Measurements from ENCODE around the gene CALN1.

CALN1 gene

DNA sequence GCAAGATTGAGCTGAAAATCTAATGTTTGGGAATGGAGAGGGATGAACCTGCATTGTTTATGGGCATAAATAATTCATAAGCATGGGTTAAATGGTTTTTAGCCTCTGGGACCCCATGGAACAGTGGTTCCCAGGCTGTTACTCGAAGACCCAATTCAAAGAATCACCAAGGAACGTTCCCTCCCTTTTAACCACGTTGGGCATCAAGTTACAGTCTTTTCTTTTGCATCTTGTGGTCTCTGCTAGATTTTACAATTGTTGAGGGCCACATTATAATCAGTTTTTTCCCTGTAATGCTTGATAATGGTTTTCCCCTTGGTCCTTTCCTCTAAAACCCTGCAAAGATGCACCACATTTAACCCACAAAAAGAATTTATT, 2.5 kb downstream of the CALN1 start:
- Histone ChIP-seq H3K4me3 (replicated peaks; ENCODE audit: low read depth, low read length) (no peak overlapping the region), H3K27me3 (replicated peaks; ENCODE audit: control insufficient read depth, insufficient read depth, low read length) (no peaks in the 10 kb centered on the region)
- TF ChIP-seq, protein P1, sequence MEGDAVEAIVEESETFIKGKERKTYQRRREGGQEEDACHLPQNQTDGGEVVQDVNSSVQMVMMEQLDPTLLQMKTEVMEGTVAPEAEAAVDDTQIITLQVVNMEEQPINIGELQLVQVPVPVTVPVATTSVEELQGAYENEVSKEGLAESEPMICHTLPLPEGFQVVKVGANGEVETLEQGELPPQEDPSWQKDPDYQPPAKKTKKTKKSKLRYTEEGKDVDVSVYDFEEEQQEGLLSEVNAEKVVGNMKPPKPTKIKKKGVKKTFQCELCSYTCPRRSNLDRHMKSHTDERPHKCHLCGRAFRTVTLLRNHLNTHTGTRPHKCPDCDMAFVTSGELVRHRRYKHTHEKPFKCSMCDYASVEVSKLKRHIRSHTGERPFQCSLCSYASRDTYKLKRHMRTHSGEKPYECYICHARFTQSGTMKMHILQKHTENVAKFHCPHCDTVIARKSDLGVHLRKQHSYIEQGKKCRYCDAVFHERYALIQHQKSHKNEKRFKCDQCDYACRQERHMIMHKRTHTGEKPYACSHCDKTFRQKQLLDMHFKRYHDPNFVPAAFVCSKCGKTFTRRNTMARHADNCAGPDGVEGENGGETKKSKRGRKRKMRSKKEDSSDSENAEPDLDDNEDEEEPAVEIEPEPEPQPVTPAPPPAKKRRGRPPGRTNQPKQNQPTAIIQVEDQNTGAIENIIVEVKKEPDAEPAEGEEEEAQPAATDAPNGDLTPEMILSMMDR (IDR thresholded peaks at IDR 0.05; ENCODE audit: insufficient read depth, low read length, poor library complexity, severe bottlenecking), result no peak

DNA sequence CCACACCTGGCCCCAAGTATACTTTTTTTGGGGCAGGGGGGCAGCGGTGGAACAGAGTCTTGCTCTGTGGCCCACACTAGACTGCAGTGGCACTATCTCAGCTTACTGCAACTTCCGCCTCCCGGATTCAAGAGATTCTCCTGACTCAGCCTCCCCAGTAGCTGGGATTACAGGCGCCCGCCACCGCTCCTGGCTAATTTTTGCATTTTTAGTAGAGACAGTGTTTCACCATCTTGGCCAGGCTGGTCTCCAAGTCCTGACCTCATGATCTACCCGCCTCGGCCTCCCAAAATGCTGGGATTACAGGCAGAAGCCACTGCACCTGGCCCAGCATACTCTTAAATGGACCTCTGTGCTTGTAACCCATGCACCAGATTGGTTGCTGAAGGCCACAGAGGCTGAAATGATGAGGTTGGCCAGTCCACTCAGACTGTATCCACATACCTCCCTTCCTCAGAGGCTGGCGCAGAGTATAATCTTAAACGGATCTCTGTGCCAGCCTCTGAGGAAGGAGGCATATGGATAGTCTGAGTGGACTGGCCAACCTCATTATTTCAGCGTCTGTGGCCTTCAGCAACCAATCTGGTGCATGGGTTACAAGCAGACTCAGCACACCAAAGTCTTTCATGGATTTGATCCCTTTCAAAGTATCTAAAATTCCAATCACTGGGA, 3.0 kb downstream of the CALN1 start:
- DNase-seq (ENCODE audit: extremely low read depth, insufficient read length), result no peak
- TF ChIP-seq, protein P1 (IDR thresholded peaks at IDR 0.05; ENCODE audit: insufficient read depth, low read length, poor library complexity, severe bottlenecking), result no peak
- Histone ChIP-seq H3K36me3 (ENCODE audit: control insufficient read depth, insufficient read depth, low read length) (no peaks in the 10 kb centered on the region), H3K27me3 (replicated peaks; ENCODE audit: control insufficient read depth, insufficient read depth, low read length) (no peaks in the 10 kb centered on the region), H3K4me3 (replicated peaks; ENCODE audit: low read depth, low read length) (no peak overlapping the region)

More for the DNA sequence above, 2.5 kb downstream of the CALN1 start:
- no peaks in the 10 kb centered on the region for H3K36me3 ChIP-seq (ENCODE audit: control insufficient read depth, insufficient read depth, low read length)
- no peak for DNase-seq (ENCODE audit: extremely low read depth, insufficient read length)

DNA sequence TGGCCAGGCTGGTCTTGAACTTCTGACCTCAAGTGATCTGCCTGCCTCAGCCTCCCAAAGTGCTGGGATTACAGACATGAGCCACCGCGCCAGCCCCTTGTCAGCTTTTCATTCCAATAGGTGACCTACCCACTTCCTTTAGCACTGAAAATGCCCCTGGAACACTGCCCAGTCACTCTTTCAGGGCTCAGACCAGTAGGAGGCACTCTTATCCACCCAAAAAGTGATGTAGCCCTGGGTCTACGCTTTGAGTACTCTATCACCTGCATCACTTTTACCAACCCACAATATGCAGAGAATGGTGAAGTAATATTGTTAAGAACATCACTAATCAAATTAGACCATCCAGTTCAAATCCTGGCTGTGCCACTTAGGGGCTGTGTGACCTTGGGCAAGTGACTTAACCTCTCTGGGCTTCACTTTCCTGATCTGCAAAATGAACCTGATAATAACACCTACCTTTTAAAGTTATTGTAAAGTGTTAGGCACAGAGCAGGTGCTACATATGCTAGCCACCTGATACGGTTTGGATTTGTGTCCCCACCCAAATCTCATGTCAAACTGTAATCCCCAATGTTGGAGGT, 5.2 kb downstream of the CALN1 start:
- H3K27me3 ChIP-seq (replicated peaks; ENCODE audit: control insufficient read depth, insufficient read depth, low read length), result no peaks in the 10 kb centered on the region
- no peak overlapping the region for H3K4me3 ChIP-seq (replicated peaks; ENCODE audit: low read depth, low read length)
- no peaks in the 10 kb centered on the region for H3K36me3 ChIP-seq (ENCODE audit: control insufficient read depth, insufficient read depth, low read length)
- TF ChIP-seq, protein P1 (IDR thresholded peaks at IDR 0.05; ENCODE audit: insufficient read depth, low read length, poor library complexity, severe bottlenecking), result peak; percentile 21
- no peak for DNase-seq (ENCODE audit: extremely low read depth, insufficient read length)

DNA sequence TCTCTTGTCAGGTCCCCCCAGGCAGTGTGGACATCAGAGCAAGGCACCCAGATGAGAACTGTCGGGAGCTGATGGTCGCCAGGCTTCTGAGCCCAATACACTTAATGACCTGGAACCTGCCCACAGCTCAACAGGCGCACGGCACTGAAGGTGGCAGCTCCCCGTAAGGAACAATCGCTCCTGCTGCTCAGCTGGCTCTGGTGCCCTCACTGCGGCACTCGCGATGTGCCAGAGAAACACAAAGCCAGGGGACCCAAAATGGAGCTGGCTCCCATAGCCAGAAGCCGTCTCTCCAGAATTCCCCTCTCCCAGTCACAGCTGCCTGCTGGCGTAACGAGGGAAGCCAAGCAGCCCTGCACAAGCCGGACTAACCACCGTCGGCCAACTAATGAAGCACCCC, 6.3 kb downstream of the CALN1 start:
- TF ChIP-seq, protein P1 (IDR thresholded peaks at IDR 0.05; ENCODE audit: insufficient read depth, low read length, poor library complexity, severe bottlenecking), result no peak
- peak; percentile 20 for DNase-seq (ENCODE audit: extremely low read depth, insufficient read length)
- H3K27me3 ChIP-seq (replicated peaks; ENCODE audit: control insufficient read depth, insufficient read depth, low read length), result no peaks in the 10 kb centered on the region

DNA sequence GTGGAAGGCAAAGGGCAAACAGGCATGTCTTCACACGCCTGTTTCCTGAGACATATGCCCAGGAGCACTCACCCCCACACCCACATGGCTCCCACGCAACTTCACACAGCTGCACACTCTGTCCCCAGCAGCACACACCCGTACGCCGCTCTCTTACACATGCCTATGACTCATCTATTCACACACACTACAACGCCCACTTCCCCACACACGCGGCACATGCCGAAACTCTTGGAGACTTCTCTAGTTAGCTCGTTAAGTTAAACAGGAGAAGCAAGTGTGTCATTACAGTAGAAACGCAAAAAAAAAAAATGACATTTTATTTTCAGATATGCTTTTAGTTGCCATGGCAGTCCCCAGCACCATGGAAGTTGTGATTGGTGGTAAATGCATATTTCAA, 6.7 kb downstream of the CALN1 start:
- H3K27me3 ChIP-seq (replicated peaks; ENCODE audit: control insufficient read depth, insufficient read depth, low read length), result no peaks in the 10 kb centered on the region
- TF ChIP-seq, protein P1 (IDR thresholded peaks at IDR 0.05; ENCODE audit: insufficient read depth, low read length, poor library complexity, severe bottlenecking), result no peak
- H3K36me3 ChIP-seq (ENCODE audit: control insufficient read depth, insufficient read depth, low read length), result no peaks in the 10 kb centered on the region
- peak; percentile 68 for DNase-seq (ENCODE audit: extremely low read depth, insufficient read length)
- H3K4me3 ChIP-seq (replicated peaks; ENCODE audit: low read depth, low read length), result no peak overlapping the region

More for the DNA sequence above, 6.3 kb downstream of the CALN1 start:
- Histone ChIP-seq H3K4me3 (replicated peaks; ENCODE audit: low read depth, low read length) (no peak overlapping the region), H3K36me3 (ENCODE audit: control insufficient read depth, insufficient read depth, low read length) (no peaks in the 10 kb centered on the region)

Data from GM06990 (cell line).